CD8-positive, alpha-beta memory T cell (primary cell): ENCODE results near the gene NAT9. TPM values are rescaled to one million over a fixed set of nuclear protein-coding genes. Genes with fewer than 3 reads are reported as not detected.

Source experiments
- CTCF ChIA-PET: fragments of 350-600 bp; sonication (Branson Sonifier 250); formaldehyde crosslinking; loops from one replicate; lab custom pipeline; 2021; ENCODE audit warnings: antibody characterized with exemption; lab: Charles Lee
- POLR2A ChIA-PET: fragments of 350-600 bp; sonication (Branson Sonifier 250); formaldehyde crosslinking; loops from one replicate; lab custom pipeline; 2021; ENCODE audit warnings: antibody characterized with exemption; lab: Charles Lee
- DNase-seq, 5 donors: peaks; one replicate each; pipeline versions ENCODE4 v3.0.0 to v3.0.0-alpha.2; 2020 to 2022; ENCODE audit warnings: mixed read lengths in 1 of 5
- H3K27ac ChIP-seq: one replicate; pipeline ENCODE4 v1.7.0; 2013; ENCODE audit warnings: low read depth, mild to moderate bottlenecking, low read length, moderate library complexity
- H3K27me3 ChIP-seq: 2 replicates; pipeline ENCODE4 v1.7.0; 2013; ENCODE audit warnings: low read length, mild to moderate bottlenecking; ENCODE audit not compliant: insufficient read depth, poor library complexity, severe bottlenecking
- H3K36me3 ChIP-seq: 2 replicates; pipeline ENCODE4 v1.7.0; 2013; ENCODE audit warnings: mild to moderate bottlenecking, low read length, moderate library complexity; ENCODE audit not compliant: insufficient read depth
- H3K4me1 ChIP-seq: 2 replicates; pipeline ENCODE4 v1.7.0; 2013; ENCODE audit warnings: mild to moderate bottlenecking, low read length, moderate library complexity; ENCODE audit not compliant: insufficient read depth
- H3K4me3 ChIP-seq: 2 replicates; pipeline ENCODE4 v1.7.0; 2013; ENCODE audit warnings: mild to moderate bottlenecking, low read length
- H3K9me3 ChIP-seq: 2 replicates; pipeline ENCODE4 v1.7.0; 2013; ENCODE audit warnings: mild to moderate bottlenecking, low read length
- H3K27ac Mint-ChIP-seq, 8 donors: one replicate each; pipeline ENCODE4 v1.8.0; 2020 to 2021; ENCODE audit warnings: mixed read lengths in 8 of 8, mild to moderate bottlenecking in 6 of 8, inconsistent platforms in 3 of 8, moderate library complexity in 3 of 8
- H3K27me3 Mint-ChIP-seq, 2 donors: one replicate each; pipeline ENCODE4 v1.8.0; 2020 to 2021; ENCODE audit warnings: mixed read lengths in 2 of 2, mild to moderate bottlenecking in 1 of 2, moderate library complexity in 1 of 2
- H3K36me3 Mint-ChIP-seq, 3 donors: one replicate each; pipeline ENCODE4 v1.8.0; 2020 to 2021; ENCODE audit warnings: mixed read lengths in 3 of 3, inconsistent platforms in 1 of 3, mild to moderate bottlenecking in 1 of 3
- H3K4me1 Mint-ChIP-seq, 3 donors: one replicate each; pipeline ENCODE4 v1.8.0; 2020 to 2021; ENCODE audit warnings: mixed read lengths in 3 of 3, inconsistent platforms in 1 of 3, mild to moderate bottlenecking in 1 of 3
- H3K4me3 Mint-ChIP-seq, 7 donors: one replicate each; pipeline ENCODE4 v1.8.0; 2020 to 2021; ENCODE audit warnings: mixed read lengths in 7 of 7, mild to moderate bottlenecking in 6 of 7, moderate library complexity in 4 of 7, inconsistent platforms in 2 of 7
- H3K9me3 Mint-ChIP-seq, 5 donors: one replicate each; pipeline ENCODE4 v1.8.0; 2020 to 2022; ENCODE audit warnings: mixed read lengths in 5 of 5, mild to moderate bottlenecking in 3 of 5, moderate library complexity in 2 of 5, inconsistent platforms in 1 of 5
- polyA plus RNA-seq: library from polyadenylated mRNA; unstranded; fragments of 300-500 nt; fragmentation: Illumina TruSeq; gene quantifications from one replicate; pipeline ENCODE4 v1.2.3, GENCODE V29; 2021
- total RNA-seq, 2 experiments: library from RNA; stranded (reverse); gene quantifications; one replicate each; pipeline ENCODE4 v1.2.3, GENCODE V29; 2021

The NAT9 gene
- total and polyA plus RNA-seq, 3 experiments from 2014 or later = 17.1 to 44.5 (median 42.7) TPM

GRCh38 chr17:74816905-74817620, 40.9 kb upstream of the NAT9 start:
- Histone ChIP-seq H3K27ac (no peak overlapping the region), H3K4me1 (no peaks in the 10 kb centered on the region), H3K9me3 (no peaks in the 10 kb centered on the region), H3K4me3 (no peak overlapping the region), H3K27me3 (no peaks in the 10 kb centered on the region), H3K36me3 (peaks cover 6% of the 10 kb centered on the region)
- no peak for DNase-seq
- Mint-ChIP-seq H3K9me3 (no peaks in the 10 kb centered on the region), H3K27me3 (peaks cover 0 to 1% of the 10 kb centered on the region in 2 donors), H3K4me1 (peaks cover 0 to 3% (median 0%) of the 10 kb centered on the region in 3 donors), H3K4me3 (no peak overlapping the region), H3K27ac (peak overlapping the region in 1 of 8 donors; percentile 36), H3K36me3 (peaks cover 3 to 81% (median 10%) of the 10 kb centered on the region in 3 donors)
- ChIA-PET CTCF (interaction anchor here (1.0 to 1.1 kb wide), 2 partner anchors 81 to 160 kb away, joined by 3 to 4 read pairs; no protein-coding TSS in a partner anchor), POLR2A (no interaction called here)

DNA sequence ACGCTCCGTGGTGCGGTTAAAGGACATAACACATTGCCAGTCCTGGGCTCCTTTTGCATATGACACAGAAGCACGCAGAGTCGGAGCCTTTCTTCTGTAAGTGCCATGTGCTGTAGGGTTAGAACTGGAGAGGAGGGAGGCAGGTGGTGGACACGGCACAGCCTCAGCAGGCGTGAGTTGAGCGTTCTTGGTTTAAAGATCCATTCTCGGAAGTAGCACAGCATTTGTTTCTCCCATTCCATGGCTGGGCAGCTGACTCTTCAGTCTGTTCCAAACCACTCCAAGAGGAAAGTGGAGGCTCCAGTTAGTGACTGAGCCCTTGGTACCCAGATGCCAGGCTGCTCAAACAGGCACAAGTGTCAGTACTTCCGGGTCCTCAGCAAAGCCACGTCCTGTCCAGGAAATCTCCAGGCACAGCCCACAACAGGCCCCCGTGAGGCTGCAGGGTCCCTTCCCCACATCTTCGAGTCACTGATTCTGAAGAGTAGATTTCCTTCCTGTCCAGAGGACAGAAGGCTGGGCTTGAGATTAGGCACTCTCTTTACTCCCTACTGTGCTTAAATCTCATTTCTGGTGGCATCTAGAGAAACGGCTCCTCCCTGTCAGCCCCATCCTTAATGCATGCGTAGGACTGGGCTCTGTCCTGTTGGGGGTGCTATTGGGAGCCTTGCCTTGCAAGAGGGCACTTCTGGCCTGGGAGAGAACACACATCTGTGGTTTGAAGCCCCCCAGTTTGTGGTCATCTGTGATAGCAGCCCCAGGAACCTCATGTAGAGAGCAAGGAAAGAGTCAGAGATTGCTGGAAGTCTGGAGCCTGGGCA, 39.6 kb upstream of the NAT9 start:
- POLR2A ChIA-PET = no interaction called here
- Histone ChIP-seq H3K27me3 (no peaks in the 10 kb centered on the region), H3K9me3 (no peaks in the 10 kb centered on the region), H3K27ac (no peak overlapping the region), H3K4me1 (no peaks in the 10 kb centered on the region), H3K36me3 (peaks cover 6% of the 10 kb centered on the region), H3K4me3 (no peak overlapping the region)
- Mint-ChIP-seq H3K9me3 (no peaks in the 10 kb centered on the region), H3K36me3 (peaks cover 3 to 76% (median 11%) of the 10 kb centered on the region in 3 donors), H3K4me1 (peaks cover 0 to 3% (median 0%) of the 10 kb centered on the region in 3 donors), H3K27me3 (peaks cover 0 to 1% of the 10 kb centered on the region in 2 donors), H3K27ac (peak overlapping the region in 2 of 8 donors; percentile 42 to 80), H3K4me3 (no peak overlapping the region)
- DNase-seq = no peak
- CTCF ChIA-PET = no interaction called here

- Mint-ChIP-seq H3K9me3 (no peaks in the 10 kb centered on the region), H3K4me1 (peaks cover 0 to 3% (median 0%) of the 10 kb centered on the region in 3 donors), H3K27me3 (peaks cover 0 to 1% of the 10 kb centered on the region in 2 donors), H3K4me3 (no peak overlapping the region), H3K36me3 (peaks cover 3 to 77% (median 14%) of the 10 kb centered on the region in 3 donors), H3K27ac (no peak overlapping the region)
- Histone ChIP-seq H3K27ac (no peak overlapping the region), H3K36me3 (peaks cover under 1% of the 10 kb centered on the region), H3K4me1 (no peaks in the 10 kb centered on the region), H3K9me3 (no peaks in the 10 kb centered on the region), H3K27me3 (no peaks in the 10 kb centered on the region), H3K4me3 (no peak overlapping the region)
- ChIA-PET CTCF (no interaction called here), POLR2A (no interaction called here)
- no peak for DNase-seq
Measured at GRCh38 chr17:74815067-74815466, 38.9 kb upstream of the NAT9 start.

- Mint-ChIP-seq H3K9me3 (no peaks in the 10 kb centered on the region), H3K4me3 (no peak overlapping the region), H3K36me3 (peaks cover 3 to 77% (median 15%) of the 10 kb centered on the region in 3 donors), H3K4me1 (peaks cover 0 to 3% (median 0%) of the 10 kb centered on the region in 3 donors), H3K27me3 (peaks cover 0 to 1% of the 10 kb centered on the region in 2 donors), H3K27ac (no peak overlapping the region)
- DNase-seq = no peak
- ChIA-PET CTCF (interaction anchor here (0.9 kb wide), 1 partner anchor 23 kb away, joined by 4 read pairs; no protein-coding TSS in a partner anchor), POLR2A (no interaction called here)
- Histone ChIP-seq H3K27me3 (no peaks in the 10 kb centered on the region), H3K9me3 (no peaks in the 10 kb centered on the region), H3K36me3 (no peaks in the 10 kb centered on the region), H3K4me3 (no peak overlapping the region), H3K27ac (no peak overlapping the region), H3K4me1 (no peaks in the 10 kb centered on the region)
Measured at GRCh38 chr17:74814453-74814852, 38.3 kb upstream of the NAT9 start.

GRCh38 chr17:74812109-74813009, 36.2 kb upstream of the NAT9 start:
- peaks cover 0 to 68% (median 19%) of the 10 kb centered on the region in 3 donors for H3K36me3 Mint-ChIP-seq
- CTCF ChIA-PET = interaction anchor here (1.2 kb wide), 1 partner anchor 21 kb away, joined by 4 read pairs; no protein-coding TSS in a partner anchor
- no peaks in the 10 kb centered on the region for H3K36me3 ChIP-seq

GRCh38 chr17:74810699-74811485, 34.7 kb upstream of the NAT9 start:
- Mint-ChIP-seq H3K9me3 (no peaks in the 10 kb centered on the region), H3K36me3 (peaks cover 0 to 69% (median 15%) of the 10 kb centered on the region in 3 donors), H3K27ac (no peak overlapping the region), H3K27me3 (peaks cover 0 to 1% of the 10 kb centered on the region in 2 donors), H3K4me3 (no peak overlapping the region), H3K4me1 (peaks cover 0 to 2% (median 0%) of the 10 kb centered on the region in 3 donors)
- Histone ChIP-seq H3K9me3 (no peaks in the 10 kb centered on the region), H3K4me3 (no peak overlapping the region), H3K4me1 (no peaks in the 10 kb centered on the region), H3K27me3 (no peaks in the 10 kb centered on the region), H3K36me3 (no peaks in the 10 kb centered on the region), H3K27ac (no peak overlapping the region)
- ChIA-PET CTCF (no interaction called here), POLR2A (no interaction called here)
- DNase-seq = no peak

More at GRCh38 chr17:74812109-74813009, 36.2 kb upstream of the NAT9 start:
- no peak for DNase-seq
- POLR2A ChIA-PET = no interaction called here
- Mint-ChIP-seq H3K4me3 (no peak overlapping the region), H3K27ac (peak overlapping the region in 1 of 8 donors; percentile 60), H3K4me1 (peaks cover 0 to 3% (median 0%) of the 10 kb centered on the region in 3 donors), H3K9me3 (no peaks in the 10 kb centered on the region), H3K27me3 (peaks cover 0 to 1% of the 10 kb centered on the region in 2 donors)
- H3K27me3 ChIP-seq = no peaks in the 10 kb centered on the region
- H3K4me3 ChIP-seq = no peak overlapping the region
- H3K27ac ChIP-seq = no peak overlapping the region
- H3K9me3 ChIP-seq = no peaks in the 10 kb centered on the region
- H3K4me1 ChIP-seq = no peaks in the 10 kb centered on the region
